Neural cell (in vitro differentiated cells): ENCODE data around the gene FOXJ1.

Experiments used
- EP300 ChIP-seq: fragments of 450-650 bp; conservative IDR thresholded peaks from 2 replicates; pipeline ENCODE4 v1.6.1; 2014; ENCODE audit warnings: antibody characterized with exemption, mild to moderate bottlenecking, moderate library complexity; ENCODE audit not compliant: poor library complexity, severe bottlenecking
- EZH2 ChIP-seq: fragments of 200-600, 300-800 bp; shearing (Covaris generic), sonication (generic); IDR thresholded peaks from 2 replicates; pipeline ENCODE4 v1.6.1; 2014; ENCODE audit warnings: antibody characterized with exemption, low read length, borderline replicate concordance, mild to moderate bottlenecking; ENCODE audit not compliant: insufficient read depth, poor library complexity, severe bottlenecking
- MXI1 ChIP-seq: fragments of 450-650 bp; conservative IDR thresholded peaks from 2 replicates; pipeline ENCODE4 v1.6.1; 2014; ENCODE audit warnings: antibody characterized with exemption, mild to moderate bottlenecking; ENCODE audit not compliant: poor library complexity, severe bottlenecking
- POLR2AphosphoS5 ChIP-seq: IDR thresholded peaks from 2 replicates; pipeline ENCODE4 v1.6.1; 2012
- RAD21 ChIP-seq: fragments of 450-650 bp; conservative IDR thresholded peaks from 2 replicates; pipeline ENCODE4 v1.6.1; 2014; ENCODE audit warnings: antibody characterized with exemption, mild to moderate bottlenecking, moderate library complexity
- SMC3 ChIP-seq: fragments of 450-650 bp; conservative IDR thresholded peaks from 2 replicates; pipeline ENCODE4 v1.6.1; 2014; ENCODE audit warnings: antibody characterized with exemption, mild to moderate bottlenecking, moderate library complexity; ENCODE audit not compliant: poor library complexity
- TAF1 ChIP-seq: IDR thresholded peaks from 2 replicates; pipeline ENCODE4 v1.6.1; 2012; ENCODE audit warnings: low read depth
- TF ChIP-seq, protein P1 (sequence below): fragments of 450-650 bp; IDR thresholded peaks from 2 replicates; pipeline ENCODE4 v1.5.1; 2014; ENCODE audit warnings: antibody characterized with exemption, mild to moderate bottlenecking, moderate library complexity; ENCODE audit not compliant: poor library complexity, severe bottlenecking
- TF ChIP-seq, protein P2 (sequence below): IDR thresholded peaks from 2 replicates; pipeline ENCODE4 v1.6.1; 2012; ENCODE audit warnings: borderline replicate concordance

DNA sequence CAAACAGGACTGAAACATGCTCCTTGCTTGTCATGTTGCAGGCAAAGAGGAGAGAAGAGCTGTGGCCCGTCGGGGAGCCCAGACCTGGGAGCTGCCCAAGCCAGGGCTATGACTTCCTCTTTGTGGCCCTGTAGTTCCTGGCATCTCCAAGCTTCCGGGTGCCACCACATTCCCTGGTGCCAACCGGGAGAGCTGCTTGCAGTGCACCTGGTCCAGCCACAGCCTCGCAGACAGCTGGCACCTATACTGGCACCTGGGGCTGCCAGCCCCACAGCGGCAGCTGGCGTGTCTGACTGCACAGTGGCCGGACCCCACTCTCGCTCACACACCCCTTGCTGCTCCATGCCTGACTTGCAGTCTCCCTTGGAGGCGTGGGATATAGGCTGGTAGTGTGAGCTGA, 37.1 kb upstream of the FOXJ1 start:
- no peak for TF ChIP-seq EZH2
- TF ChIP-seq, protein P1, sequence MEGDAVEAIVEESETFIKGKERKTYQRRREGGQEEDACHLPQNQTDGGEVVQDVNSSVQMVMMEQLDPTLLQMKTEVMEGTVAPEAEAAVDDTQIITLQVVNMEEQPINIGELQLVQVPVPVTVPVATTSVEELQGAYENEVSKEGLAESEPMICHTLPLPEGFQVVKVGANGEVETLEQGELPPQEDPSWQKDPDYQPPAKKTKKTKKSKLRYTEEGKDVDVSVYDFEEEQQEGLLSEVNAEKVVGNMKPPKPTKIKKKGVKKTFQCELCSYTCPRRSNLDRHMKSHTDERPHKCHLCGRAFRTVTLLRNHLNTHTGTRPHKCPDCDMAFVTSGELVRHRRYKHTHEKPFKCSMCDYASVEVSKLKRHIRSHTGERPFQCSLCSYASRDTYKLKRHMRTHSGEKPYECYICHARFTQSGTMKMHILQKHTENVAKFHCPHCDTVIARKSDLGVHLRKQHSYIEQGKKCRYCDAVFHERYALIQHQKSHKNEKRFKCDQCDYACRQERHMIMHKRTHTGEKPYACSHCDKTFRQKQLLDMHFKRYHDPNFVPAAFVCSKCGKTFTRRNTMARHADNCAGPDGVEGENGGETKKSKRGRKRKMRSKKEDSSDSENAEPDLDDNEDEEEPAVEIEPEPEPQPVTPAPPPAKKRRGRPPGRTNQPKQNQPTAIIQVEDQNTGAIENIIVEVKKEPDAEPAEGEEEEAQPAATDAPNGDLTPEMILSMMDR = no peak
- no peak for TF ChIP-seq SMC3
- no peak for TF ChIP-seq MXI1
- no peak for TF ChIP-seq EP300
- no peak for TF ChIP-seq POLR2AphosphoS5
- TF ChIP-seq TAF1 = no peak
- TF ChIP-seq, protein P2, sequence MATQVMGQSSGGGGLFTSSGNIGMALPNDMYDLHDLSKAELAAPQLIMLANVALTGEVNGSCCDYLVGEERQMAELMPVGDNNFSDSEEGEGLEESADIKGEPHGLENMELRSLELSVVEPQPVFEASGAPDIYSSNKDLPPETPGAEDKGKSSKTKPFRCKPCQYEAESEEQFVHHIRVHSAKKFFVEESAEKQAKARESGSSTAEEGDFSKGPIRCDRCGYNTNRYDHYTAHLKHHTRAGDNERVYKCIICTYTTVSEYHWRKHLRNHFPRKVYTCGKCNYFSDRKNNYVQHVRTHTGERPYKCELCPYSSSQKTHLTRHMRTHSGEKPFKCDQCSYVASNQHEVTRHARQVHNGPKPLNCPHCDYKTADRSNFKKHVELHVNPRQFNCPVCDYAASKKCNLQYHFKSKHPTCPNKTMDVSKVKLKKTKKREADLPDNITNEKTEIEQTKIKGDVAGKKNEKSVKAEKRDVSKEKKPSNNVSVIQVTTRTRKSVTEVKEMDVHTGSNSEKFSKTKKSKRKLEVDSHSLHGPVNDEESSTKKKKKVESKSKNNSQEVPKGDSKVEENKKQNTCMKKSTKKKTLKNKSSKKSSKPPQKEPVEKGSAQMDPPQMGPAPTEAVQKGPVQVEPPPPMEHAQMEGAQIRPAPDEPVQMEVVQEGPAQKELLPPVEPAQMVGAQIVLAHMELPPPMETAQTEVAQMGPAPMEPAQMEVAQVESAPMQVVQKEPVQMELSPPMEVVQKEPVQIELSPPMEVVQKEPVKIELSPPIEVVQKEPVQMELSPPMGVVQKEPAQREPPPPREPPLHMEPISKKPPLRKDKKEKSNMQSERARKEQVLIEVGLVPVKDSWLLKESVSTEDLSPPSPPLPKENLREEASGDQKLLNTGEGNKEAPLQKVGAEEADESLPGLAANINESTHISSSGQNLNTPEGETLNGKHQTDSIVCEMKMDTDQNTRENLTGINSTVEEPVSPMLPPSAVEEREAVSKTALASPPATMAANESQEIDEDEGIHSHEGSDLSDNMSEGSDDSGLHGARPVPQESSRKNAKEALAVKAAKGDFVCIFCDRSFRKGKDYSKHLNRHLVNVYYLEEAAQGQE = no peak
- no peak for TF ChIP-seq RAD21
